Thyroid gland (tissue), 4 donors: ENCODE results near the gene EIF3A. TPM values are rescaled to one million over a fixed set of nuclear protein-coding genes. Genes with fewer than 3 reads are reported as not detected.

Experiments used
- DNase-seq, 2 donors: peaks; one replicate each; pipeline ENCODE4 v3.0.0-alpha.2; 2019
- H3K27ac ChIP-seq, 3 donors: fragments of 200-600 bp; sonication (generic); 1 replicate in 2 of 3; 2 replicates in 1 of 3; pipeline ENCODE4 v1.5.1; 2016 to 2019; ENCODE audit warnings: mild to moderate bottlenecking in 1 of 3, moderate library complexity in 1 of 3
- H3K27me3 ChIP-seq: fragments of 200-600 bp; sonication (generic); one replicate; pipeline ENCODE4 v1.5.1; 2019
- H3K36me3 ChIP-seq, 2 donors: fragments of 200-600 bp; sonication (generic); one replicate each; pipeline ENCODE4 v1.5.1; 2016 to 2019
- H3K4me1 ChIP-seq, 2 donors: fragments of 200-600 bp; sonication (generic); one replicate each; pipeline ENCODE4 v1.5.1; 2017 to 2019
- H3K4me3 ChIP-seq, 3 donors: fragments of 200-600 bp; sonication (generic); replicated peaks in 1 of 3; 1 replicate in 2 of 3; 2 replicates in 1 of 3; pipeline ENCODE4 v1.5.1; 2016; ENCODE audit warnings: mild to moderate bottlenecking in 1 of 3
- H3K9me3 ChIP-seq: fragments of 200-600 bp; sonication (generic); one replicate; pipeline ENCODE4 v1.5.1; 2017
- CTCF ChIP-seq, 6 experiments: fragments of 200-600 bp in 3 of 6; fragments of 450-650 bp in 3 of 6; sonication (generic) in 3 of 6; IDR thresholded peaks; one replicate each; pipeline ENCODE4 v1.5.1; 2016 to 2019; ENCODE audit warnings: antibody characterized with exemption in 6 of 6, mild to moderate bottlenecking in 2 of 6, inconsistent platforms in 1 of 6, moderate library complexity in 1 of 6
- POLR2A ChIP-seq, 2 donors: fragments of 450-650 bp; IDR thresholded peaks; one replicate each; pipeline ENCODE4 v1.6.1; 2017; ENCODE audit warnings: antibody characterized with exemption in 2 of 2, mild to moderate bottlenecking in 2 of 2, moderate library complexity in 1 of 2
- WGBS, 2 donors: methylation state at CpG; one replicate each; pipeline ENCODE4 v1.1.5; 2017; 5-methylcytosine and 5-hydroxymethylcytosine counted together
- intact Hi-C: fragments of 100-400 bp; cut with DNase I; formaldehyde crosslinking; loops from one replicate; pipeline ENCODE4 v1.15.1; 2023
- total RNA-seq, 4 donors: library from RNA; depleted of rRNA; stranded (reverse); fragments of >200 nt; gene quantifications; one replicate each; pipeline ENCODE4 v1.2.3, GENCODE V29; 2016

EIF3A gene
- total RNA-seq, 4 donors from 2014 or later, result 85.6 to 113 (median 102) TPM

GRCh38 chr10:119060107-119060506 lies 20.5 kb downstream of the EIF3A start:
- Histone ChIP-seq H3K4me1 (peaks cover 0 to 9% of the 10 kb centered on the region in 2 donors), H3K9me3 (no peaks in the 10 kb centered on the region), H3K36me3 (peaks cover 62 to 68% of the 10 kb centered on the region in 2 donors), H3K27me3 (no peaks in the 10 kb centered on the region), H3K27ac (peak overlapping the region in 2 of 3 donors; percentile 25 to 31), H3K4me3 (no peak overlapping the region)
- TF ChIP-seq CTCF (IDR thresholded peaks at IDR 0.05) (no peak), POLR2A (IDR thresholded peaks at IDR 0.05) (no peak)
- intact Hi-C loops, result no loop called here
- DNase-seq, result no peak
- 71 to 86% methylated on average over 1 of the region's 1 CpG for WGBS, 2 donors

- H3K27ac ChIP-seq, result peak overlapping the region in 2 of 3 donors; percentile 25 to 31
- peaks cover 60 to 68% of the 10 kb centered on the region in 2 donors for H3K36me3 ChIP-seq
- no peaks in the 10 kb centered on the region for H3K27me3 ChIP-seq
- DNase-seq, result peak; percentile 45 to 47
- 36 to 48% methylated on average over 4 of the region's 4 CpGs for WGBS, 2 donors
- H3K4me1 ChIP-seq, result peaks cover 0 to 9% of the 10 kb centered on the region in 2 donors
- TF ChIP-seq POLR2A (IDR thresholded peaks at IDR 0.05) (no peak), CTCF (IDR thresholded peaks at IDR 0.05) (no peak)
- intact Hi-C loops, result no loop called here
- no peak overlapping the region for H3K4me3 ChIP-seq
- H3K9me3 ChIP-seq, result no peaks in the 10 kb centered on the region
These were observed 21.1 kb downstream of the EIF3A start for GRCh38 chr10:119059557-119059956.

- H3K27ac ChIP-seq, result no peak overlapping the region
- no peaks in the 10 kb centered on the region for H3K9me3 ChIP-seq
- no peak for TF ChIP-seq POLR2A (IDR thresholded peaks at IDR 0.05)
- TF ChIP-seq CTCF (IDR thresholded peaks at IDR 0.05), result no peak
- DNase-seq, result no peak
- H3K4me1 ChIP-seq, result peaks cover 0 to 9% of the 10 kb centered on the region in 2 donors
- intact Hi-C loops, result no loop called here
- H3K27me3 ChIP-seq, result no peaks in the 10 kb centered on the region
- H3K4me3 ChIP-seq, result no peak overlapping the region
- WGBS, 2 donors, result 66 to 79% methylated on average over 11 of the region's 11 CpGs
- peaks cover 50 to 70% of the 10 kb centered on the region in 2 donors for H3K36me3 ChIP-seq
These were observed 22.6 kb downstream of the EIF3A start for GRCh38 chr10:119058010-119058409.

- H3K9me3 ChIP-seq, result no peaks in the 10 kb centered on the region
- H3K27me3 ChIP-seq, result no peaks in the 10 kb centered on the region
- peaks cover 0 to 9% of the 10 kb centered on the region in 2 donors for H3K4me1 ChIP-seq
- TF ChIP-seq CTCF (IDR thresholded peaks at IDR 0.05), result no peak
- TF ChIP-seq POLR2A (IDR thresholded peaks at IDR 0.05), result no peak
- intact Hi-C loops, result no loop called here
- peaks cover 67 to 93% of the 10 kb centered on the region in 2 donors for H3K36me3 ChIP-seq
- H3K27ac ChIP-seq, result no peak overlapping the region
- DNase-seq, result no peak
- no peak overlapping the region for H3K4me3 ChIP-seq
- WGBS, 2 donors, result 92 to 98% methylated on average over 1 of the region's 1 CpG
These were observed 25.1 kb downstream of the EIF3A start for GRCh38 chr10:119055472-119055871.

DNA sequence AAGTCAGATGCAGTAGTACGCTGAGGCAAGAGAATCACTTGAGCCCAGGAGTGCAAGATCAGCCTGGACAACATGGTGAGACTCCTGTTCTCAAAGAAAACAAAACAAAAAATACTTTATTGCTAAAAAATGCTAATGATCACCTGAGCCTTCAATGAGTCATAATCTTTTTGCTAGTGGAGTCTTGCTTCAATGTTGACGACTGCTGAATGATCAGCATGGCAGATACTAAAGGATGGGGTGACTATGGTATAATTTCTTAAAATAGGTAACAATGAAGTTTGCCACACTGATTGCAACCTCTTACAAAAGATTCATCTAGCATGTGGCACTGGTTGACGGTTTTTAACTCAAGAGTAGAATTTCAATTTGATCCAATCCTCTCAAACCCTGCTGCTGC lies 28.8 kb downstream of the EIF3A start:
- TF ChIP-seq CTCF (IDR thresholded peaks at IDR 0.05), result no peak
- no peak for TF ChIP-seq POLR2A (IDR thresholded peaks at IDR 0.05)
- H3K36me3 ChIP-seq, result peaks cover 58 to 83% of the 10 kb centered on the region in 2 donors
- no peak overlapping the region for H3K27ac ChIP-seq
- no peaks in the 10 kb centered on the region for H3K9me3 ChIP-seq
- WGBS, 2 donors, result 92 to 96% methylated on average over 3 of the region's 3 CpGs
- DNase-seq, result no peak
- intact Hi-C loops, result no loop called here
- no peaks in the 10 kb centered on the region for H3K27me3 ChIP-seq
- peaks cover 6 to 13% of the 10 kb centered on the region in 2 donors for H3K4me1 ChIP-seq
- no peak overlapping the region for H3K4me3 ChIP-seq
